HCT116 (cell line): ENCODE data around the gene SLC6A8.

Experiments
- CEBPB ChIP-seq: IDR thresholded peaks from 2 replicates; pipeline ENCODE4 v1.6.1; 2012; ENCODE audit warnings: low read depth
- EZH2 ChIP-seq: fragments of 200-600 bp; sonication (generic); IDR thresholded peaks from 2 replicates; pipeline ENCODE4 v1.6.1; 2017; ENCODE audit warnings: antibody characterized with exemption, mixed run types
- FOSL1 ChIP-seq: IDR thresholded peaks from 2 replicates; pipeline ENCODE4 v1.6.1; 2012; ENCODE audit warnings: low read depth
- POLR2A ChIP-seq: IDR thresholded peaks from 2 replicates; pipeline ENCODE4 v1.7.0; 2011; ENCODE audit warnings: borderline replicate concordance; ENCODE audit not compliant: insufficient read depth, insufficient read length; ENCODE audit errors: extremely low read depth
- POLR2AphosphoS5 ChIP-seq: IDR thresholded peaks from 2 replicates; pipeline ENCODE4 v1.6.1; 2011; ENCODE audit warnings: mild to moderate bottlenecking, low read depth, low read length, moderate library complexity
- SIN3A ChIP-seq: IDR thresholded peaks from 2 replicates; pipeline ENCODE4 v1.6.1; 2012; ENCODE audit warnings: low read depth
- SP1 ChIP-seq: IDR thresholded peaks from 2 replicates; pipeline ENCODE4 v1.6.1; 2012; ENCODE audit warnings: low read depth
- YY1 ChIP-seq: IDR thresholded peaks from 2 replicates; pipeline ENCODE4 v1.6.1; 2011; ENCODE audit warnings: low read length, low read depth, moderate library complexity, mild to moderate bottlenecking; ENCODE audit not compliant: insufficient replicate concordance; ENCODE audit errors: extremely low read depth
- ZFX ChIP-seq: fragments of 450-650 bp; IDR thresholded peaks from 2 replicates; pipeline ENCODE4 v1.6.1; 2017
- TF ChIP-seq, protein P1 (sequence below), 3 experiments: fragments of 200-600 bp in 1 of 3; sonication (generic) in 1 of 3; IDR thresholded peaks in 2 of 3; conservative IDR thresholded peaks in 1 of 3; 2 replicates each; pipeline ENCODE4 v1.5.1; 2012 to 2017; ENCODE audit warnings: low read depth in 2 of 3, low read length in 2 of 3, antibody characterized with exemption in 1 of 3, borderline replicate concordance in 1 of 3, control low read depth in 1 of 3, mild to moderate bottlenecking in 1 of 3, mixed read lengths in 1 of 3, mixed run types in 1 of 3, moderate library complexity in 1 of 3; ENCODE audit not compliant: insufficient read depth in 1 of 3
- TF ChIP-seq, protein P2 (sequence below): IDR thresholded peaks from 2 replicates; pipeline ENCODE4 v1.6.1; 2012
- TF ChIP-seq, protein P3 (sequence below): IDR thresholded peaks from 2 replicates; pipeline ENCODE4 v1.6.1; 2011; ENCODE audit warnings: mild to moderate bottlenecking, low read length, moderate library complexity; ENCODE audit not compliant: insufficient replicate concordance; ENCODE audit errors: extremely low read depth
- TF ChIP-seq, protein P4 (sequence below): IDR thresholded peaks from 2 replicates; pipeline ENCODE4 v1.6.1; 2012; ENCODE audit warnings: low read depth

DNA sequence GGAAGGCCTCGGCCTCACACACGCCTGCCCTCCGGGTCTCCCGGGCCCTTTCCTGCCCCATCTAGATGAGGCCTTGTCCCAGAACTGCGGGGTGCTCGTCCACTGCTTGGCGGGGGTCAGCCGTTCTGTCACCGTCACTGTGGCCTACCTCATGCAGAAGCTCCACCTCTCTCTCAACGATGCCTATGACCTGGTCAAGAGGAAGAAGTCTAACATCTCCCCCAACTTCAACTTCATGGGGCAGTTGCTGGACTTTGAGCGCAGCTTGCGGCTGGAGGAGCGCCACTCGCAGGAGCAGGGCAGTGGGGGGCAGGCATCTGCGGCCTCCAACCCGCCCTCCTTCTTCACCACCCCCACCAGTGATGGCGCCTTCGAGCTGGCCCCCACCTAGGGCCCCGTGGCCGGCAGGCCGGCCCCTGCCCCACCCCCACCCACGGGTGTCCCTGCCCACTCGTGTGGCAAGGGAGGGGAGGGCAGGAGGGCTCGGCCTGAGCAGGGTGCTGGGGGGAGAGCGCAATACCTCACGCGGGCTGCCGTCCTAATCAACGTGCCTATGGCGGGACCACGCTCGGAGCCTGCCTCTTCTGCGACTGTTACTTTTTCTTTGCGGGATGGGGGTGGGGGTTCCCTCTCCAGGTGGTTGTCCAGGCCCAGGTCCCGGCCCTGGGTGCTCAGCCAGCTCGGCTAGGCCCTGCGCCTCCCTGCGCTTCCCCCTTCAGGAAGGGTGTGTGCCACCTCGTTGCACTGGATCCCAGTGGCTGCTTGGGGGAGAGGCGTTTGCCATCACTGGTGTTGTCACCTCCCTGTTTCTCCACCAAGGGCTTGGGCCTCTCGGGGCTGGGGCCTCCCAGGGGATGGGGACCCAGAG is 37.6 kb upstream of the SLC6A8 start:
- TF ChIP-seq, protein P1, sequence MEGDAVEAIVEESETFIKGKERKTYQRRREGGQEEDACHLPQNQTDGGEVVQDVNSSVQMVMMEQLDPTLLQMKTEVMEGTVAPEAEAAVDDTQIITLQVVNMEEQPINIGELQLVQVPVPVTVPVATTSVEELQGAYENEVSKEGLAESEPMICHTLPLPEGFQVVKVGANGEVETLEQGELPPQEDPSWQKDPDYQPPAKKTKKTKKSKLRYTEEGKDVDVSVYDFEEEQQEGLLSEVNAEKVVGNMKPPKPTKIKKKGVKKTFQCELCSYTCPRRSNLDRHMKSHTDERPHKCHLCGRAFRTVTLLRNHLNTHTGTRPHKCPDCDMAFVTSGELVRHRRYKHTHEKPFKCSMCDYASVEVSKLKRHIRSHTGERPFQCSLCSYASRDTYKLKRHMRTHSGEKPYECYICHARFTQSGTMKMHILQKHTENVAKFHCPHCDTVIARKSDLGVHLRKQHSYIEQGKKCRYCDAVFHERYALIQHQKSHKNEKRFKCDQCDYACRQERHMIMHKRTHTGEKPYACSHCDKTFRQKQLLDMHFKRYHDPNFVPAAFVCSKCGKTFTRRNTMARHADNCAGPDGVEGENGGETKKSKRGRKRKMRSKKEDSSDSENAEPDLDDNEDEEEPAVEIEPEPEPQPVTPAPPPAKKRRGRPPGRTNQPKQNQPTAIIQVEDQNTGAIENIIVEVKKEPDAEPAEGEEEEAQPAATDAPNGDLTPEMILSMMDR (IDR thresholded peaks at IDR 0.05 in 2 of 3, conservative IDR thresholded peaks at IDR 0.05 in 1 of 3; ENCODE audit: borderline replicate concordance in 1 of 3, insufficient read depth in 1 of 3, low read depth in 2 of 3, low read length in 2 of 3): no peak
- TF ChIP-seq EZH2 (no peak), POLR2AphosphoS5 (no peak), FOSL1 (no peak), CEBPB (no peak), SP1 (no peak), POLR2A (no peak), ZFX (no peak), SIN3A (no peak), YY1 (no peak)
- TF ChIP-seq, protein P2, sequence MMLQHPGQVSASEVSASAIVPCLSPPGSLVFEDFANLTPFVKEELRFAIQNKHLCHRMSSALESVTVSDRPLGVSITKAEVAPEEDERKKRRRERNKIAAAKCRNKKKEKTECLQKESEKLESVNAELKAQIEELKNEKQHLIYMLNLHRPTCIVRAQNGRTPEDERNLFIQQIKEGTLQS: no peak
- TF ChIP-seq, protein P3, sequence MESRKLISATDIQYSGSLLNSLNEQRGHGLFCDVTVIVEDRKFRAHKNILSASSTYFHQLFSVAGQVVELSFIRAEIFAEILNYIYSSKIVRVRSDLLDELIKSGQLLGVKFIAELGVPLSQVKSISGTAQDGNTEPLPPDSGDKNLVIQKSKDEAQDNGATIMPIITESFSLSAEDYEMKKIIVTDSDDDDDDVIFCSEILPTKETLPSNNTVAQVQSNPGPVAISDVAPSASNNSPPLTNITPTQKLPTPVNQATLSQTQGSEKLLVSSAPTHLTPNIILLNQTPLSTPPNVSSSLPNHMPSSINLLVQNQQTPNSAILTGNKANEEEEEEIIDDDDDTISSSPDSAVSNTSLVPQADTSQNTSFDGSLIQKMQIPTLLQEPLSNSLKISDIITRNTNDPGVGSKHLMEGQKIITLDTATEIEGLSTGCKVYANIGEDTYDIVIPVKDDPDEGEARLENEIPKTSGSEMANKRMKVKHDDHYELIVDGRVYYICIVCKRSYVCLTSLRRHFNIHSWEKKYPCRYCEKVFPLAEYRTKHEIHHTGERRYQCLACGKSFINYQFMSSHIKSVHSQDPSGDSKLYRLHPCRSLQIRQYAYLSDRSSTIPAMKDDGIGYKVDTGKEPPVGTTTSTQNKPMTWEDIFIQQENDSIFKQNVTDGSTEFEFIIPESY: no peak
- TF ChIP-seq, protein P4, sequence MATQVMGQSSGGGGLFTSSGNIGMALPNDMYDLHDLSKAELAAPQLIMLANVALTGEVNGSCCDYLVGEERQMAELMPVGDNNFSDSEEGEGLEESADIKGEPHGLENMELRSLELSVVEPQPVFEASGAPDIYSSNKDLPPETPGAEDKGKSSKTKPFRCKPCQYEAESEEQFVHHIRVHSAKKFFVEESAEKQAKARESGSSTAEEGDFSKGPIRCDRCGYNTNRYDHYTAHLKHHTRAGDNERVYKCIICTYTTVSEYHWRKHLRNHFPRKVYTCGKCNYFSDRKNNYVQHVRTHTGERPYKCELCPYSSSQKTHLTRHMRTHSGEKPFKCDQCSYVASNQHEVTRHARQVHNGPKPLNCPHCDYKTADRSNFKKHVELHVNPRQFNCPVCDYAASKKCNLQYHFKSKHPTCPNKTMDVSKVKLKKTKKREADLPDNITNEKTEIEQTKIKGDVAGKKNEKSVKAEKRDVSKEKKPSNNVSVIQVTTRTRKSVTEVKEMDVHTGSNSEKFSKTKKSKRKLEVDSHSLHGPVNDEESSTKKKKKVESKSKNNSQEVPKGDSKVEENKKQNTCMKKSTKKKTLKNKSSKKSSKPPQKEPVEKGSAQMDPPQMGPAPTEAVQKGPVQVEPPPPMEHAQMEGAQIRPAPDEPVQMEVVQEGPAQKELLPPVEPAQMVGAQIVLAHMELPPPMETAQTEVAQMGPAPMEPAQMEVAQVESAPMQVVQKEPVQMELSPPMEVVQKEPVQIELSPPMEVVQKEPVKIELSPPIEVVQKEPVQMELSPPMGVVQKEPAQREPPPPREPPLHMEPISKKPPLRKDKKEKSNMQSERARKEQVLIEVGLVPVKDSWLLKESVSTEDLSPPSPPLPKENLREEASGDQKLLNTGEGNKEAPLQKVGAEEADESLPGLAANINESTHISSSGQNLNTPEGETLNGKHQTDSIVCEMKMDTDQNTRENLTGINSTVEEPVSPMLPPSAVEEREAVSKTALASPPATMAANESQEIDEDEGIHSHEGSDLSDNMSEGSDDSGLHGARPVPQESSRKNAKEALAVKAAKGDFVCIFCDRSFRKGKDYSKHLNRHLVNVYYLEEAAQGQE: no peak
